ENCODE results near the gene KCNQ1.

The KCNQ1 gene

DNA sequence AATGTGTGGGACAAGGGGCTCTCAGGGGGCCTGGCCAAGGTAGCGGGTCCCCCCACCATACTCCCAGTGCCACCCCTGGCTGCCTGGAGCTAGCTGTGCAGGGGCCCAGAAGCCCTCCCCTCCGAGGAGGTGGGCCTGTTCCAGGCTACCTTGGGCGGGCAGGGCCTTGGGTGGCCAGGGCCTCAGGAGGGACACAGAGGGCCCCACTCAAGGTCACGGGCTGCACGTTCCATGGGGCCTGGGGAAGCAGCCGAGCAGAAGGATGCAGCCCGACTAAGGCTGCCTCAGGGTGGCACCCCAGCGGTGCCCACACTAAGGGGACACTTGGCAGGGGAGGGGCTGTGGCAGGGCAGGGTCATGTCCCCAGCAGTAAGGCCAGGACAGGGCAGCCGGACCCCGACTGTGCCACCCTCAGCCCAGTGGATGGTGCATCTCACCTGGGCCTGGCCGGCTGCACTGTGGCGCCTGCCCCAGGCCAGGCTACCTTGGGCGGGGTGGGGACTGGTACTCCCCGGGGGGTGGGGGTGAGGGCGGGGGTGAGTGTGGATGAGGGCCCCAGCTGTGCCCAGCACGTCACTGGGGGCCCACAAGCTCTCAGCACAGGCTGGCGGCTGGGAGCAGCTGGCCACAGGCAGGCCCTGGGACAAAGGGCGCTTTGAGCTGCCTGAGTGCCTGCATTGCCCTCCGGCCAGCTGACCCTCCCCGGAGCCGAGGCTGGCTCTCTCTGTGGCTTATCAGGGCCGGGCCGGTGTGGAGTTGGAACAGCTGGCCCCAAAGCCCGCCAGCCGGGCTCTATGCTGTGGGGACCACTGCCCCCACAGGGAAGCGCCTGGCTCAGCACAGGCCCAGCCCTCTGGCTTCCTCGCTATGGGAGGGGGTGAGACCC is 117.1 kb downstream of the KCNQ1 start:
- TF ChIP-seq, protein P1, sequence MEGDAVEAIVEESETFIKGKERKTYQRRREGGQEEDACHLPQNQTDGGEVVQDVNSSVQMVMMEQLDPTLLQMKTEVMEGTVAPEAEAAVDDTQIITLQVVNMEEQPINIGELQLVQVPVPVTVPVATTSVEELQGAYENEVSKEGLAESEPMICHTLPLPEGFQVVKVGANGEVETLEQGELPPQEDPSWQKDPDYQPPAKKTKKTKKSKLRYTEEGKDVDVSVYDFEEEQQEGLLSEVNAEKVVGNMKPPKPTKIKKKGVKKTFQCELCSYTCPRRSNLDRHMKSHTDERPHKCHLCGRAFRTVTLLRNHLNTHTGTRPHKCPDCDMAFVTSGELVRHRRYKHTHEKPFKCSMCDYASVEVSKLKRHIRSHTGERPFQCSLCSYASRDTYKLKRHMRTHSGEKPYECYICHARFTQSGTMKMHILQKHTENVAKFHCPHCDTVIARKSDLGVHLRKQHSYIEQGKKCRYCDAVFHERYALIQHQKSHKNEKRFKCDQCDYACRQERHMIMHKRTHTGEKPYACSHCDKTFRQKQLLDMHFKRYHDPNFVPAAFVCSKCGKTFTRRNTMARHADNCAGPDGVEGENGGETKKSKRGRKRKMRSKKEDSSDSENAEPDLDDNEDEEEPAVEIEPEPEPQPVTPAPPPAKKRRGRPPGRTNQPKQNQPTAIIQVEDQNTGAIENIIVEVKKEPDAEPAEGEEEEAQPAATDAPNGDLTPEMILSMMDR (IDR thresholded peaks at IDR 0.05; ENCODE audit: low read depth, low read length) = no peak
- H3K4me3 ChIP-seq (ENCODE audit: low read depth, low read length) = no peak overlapping the region
- H3K27me3 ChIP-seq (ENCODE audit: insufficient read depth, low read depth, severe bottlenecking) = no peaks in the 10 kb centered on the region
- DNase-seq = no peak
- H3K9me3 ChIP-seq (ENCODE audit: severe bottlenecking) = no peaks in the 10 kb centered on the region
- H3K27ac ChIP-seq = no peak overlapping the region
- H3K36me3 ChIP-seq = no peaks in the 10 kb centered on the region

DNA sequence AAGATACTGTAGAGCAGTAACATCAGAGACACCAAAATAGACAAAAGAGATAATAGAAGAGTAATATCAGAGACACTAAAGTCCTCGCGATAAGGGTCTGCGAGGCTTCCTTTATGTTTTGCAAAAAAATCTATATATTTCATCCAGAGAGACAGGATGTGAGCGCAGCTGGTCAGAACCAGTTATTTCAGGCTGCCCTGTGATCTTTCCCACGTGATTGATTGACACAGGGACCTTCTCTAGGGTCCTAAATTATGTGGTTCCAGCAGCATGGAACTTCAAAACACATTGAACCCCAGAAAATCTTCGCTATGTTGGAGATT is 118.0 kb downstream of the KCNQ1 start:
- H3K4me3 ChIP-seq (ENCODE audit: low read depth, low read length) = no peak overlapping the region
- no peak overlapping the region for H3K27ac ChIP-seq
- TF ChIP-seq, protein P1 (IDR thresholded peaks at IDR 0.05; ENCODE audit: low read depth, low read length) = no peak
- H3K27me3 ChIP-seq (ENCODE audit: insufficient read depth, low read depth, severe bottlenecking) = no peaks in the 10 kb centered on the region
- no peak for DNase-seq
- H3K9me3 ChIP-seq (ENCODE audit: severe bottlenecking) = no peaks in the 10 kb centered on the region
- no peaks in the 10 kb centered on the region for H3K36me3 ChIP-seq

DNA sequence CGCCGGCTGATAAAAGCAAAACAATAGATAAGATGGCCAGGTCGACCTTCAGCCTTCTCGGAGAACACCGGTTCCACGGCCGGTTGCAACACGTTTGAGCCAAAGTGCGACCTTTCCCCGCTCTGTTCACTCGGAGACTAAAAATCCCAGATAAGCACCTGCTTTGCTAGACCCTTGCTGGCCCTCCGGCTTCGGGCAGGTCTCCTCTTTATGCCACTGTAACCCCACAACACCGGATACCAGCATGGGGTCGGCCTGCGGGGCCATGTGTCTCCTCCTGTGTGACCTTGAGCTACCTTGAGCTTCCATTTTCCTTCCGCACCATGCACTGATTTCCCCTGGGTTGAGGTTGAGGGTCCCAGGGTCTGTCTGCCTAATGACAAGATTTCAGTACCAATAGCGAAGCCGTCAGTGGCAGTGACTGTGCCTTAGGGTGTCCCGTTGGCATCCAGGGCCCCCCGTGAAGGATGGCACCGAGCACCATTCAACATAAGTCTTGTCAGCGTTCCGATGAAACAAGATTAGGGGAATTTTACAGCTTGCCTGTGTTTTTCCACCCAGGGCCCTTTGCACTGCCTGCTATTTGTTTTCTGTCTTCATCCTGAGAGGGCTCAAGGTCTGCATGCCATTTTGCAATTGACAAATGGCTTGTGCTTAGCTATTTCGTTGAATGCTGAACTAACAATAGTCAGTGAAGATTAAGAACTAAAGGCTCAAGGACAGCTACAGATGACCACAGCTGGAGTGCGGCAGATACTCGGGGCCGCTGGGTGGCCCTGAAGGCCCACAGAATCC is 118.6 kb downstream of the KCNQ1 start:
- H3K36me3 ChIP-seq = no peaks in the 10 kb centered on the region
- no peak overlapping the region for H3K4me3 ChIP-seq (ENCODE audit: low read depth, low read length)
- TF ChIP-seq, protein P1 (IDR thresholded peaks at IDR 0.05; ENCODE audit: low read depth, low read length) = no peak
- no peaks in the 10 kb centered on the region for H3K27me3 ChIP-seq (ENCODE audit: insufficient read depth, low read depth, severe bottlenecking)
- no peak overlapping the region for H3K27ac ChIP-seq
- DNase-seq = no peak
- no peaks in the 10 kb centered on the region for H3K9me3 ChIP-seq (ENCODE audit: severe bottlenecking)

DNA sequence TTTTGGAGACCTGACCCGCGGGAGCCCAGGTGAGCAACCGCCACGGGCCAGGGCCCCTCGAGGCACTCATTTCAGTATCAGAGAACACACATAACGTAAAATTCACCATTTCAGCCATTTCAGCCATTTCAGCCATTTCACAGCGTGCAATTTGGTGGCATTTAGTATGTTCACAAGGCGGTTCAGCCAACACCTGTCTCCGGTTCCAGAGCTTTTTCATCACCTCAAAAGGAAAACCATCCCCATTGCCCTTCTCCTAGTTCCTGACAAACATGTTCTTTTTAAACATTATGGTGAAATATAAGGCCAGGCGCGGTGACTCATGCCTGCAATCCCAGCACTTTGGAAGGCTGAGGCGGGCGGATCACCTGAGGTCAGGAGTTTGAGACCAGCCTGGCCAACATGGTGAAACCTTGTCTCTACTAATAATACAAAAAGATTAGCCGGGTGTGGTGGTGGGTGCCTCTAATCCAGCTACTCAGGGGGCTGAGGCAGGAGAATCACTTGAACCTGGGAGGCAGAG is 119.3 kb downstream of the KCNQ1 start:
- no peaks in the 10 kb centered on the region for H3K9me3 ChIP-seq (ENCODE audit: severe bottlenecking)

DNA sequence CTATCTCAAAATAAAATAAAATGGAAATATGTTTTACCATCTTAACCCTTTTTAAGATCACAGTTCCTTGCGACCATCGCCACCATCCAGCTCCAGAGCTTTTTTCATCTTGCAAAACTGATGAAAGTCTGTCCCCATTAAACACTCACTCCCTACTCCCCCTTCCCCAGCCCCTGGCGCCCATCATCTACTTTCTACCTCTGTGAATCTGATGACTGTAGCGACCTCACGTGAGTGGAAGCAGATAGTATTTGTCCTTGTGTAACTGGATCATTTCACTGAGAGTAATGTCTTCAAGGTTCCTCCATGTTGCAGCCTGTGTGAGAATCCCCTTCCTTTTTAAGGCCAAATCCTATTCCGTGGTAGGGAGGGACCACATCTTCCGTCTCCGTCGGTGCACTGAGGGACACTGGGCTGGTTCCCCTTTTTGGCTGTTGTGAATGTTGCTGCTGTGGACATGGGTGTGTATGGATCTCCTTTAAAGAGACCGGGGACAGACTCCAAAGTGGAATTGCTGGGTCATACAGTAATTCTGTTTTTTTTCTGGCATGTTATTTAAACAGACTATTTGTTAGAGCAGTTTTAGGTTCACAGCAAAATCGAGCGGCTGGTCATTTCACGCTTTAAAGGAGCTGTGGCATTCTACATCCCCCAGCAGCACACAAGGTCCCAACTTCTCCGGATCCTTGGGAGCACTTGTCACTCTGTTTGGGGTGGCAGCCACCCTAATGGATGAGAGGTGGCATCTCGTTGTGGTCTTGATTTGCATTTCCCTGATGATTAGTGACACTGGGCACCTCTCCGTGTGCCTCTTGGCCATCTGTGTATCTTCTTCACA is 120.0 kb downstream of the KCNQ1 start:
- no peak overlapping the region for H3K27ac ChIP-seq
- H3K27me3 ChIP-seq (ENCODE audit: insufficient read depth, low read depth, severe bottlenecking) = no peaks in the 10 kb centered on the region
- TF ChIP-seq, protein P1 (IDR thresholded peaks at IDR 0.05; ENCODE audit: low read depth, low read length) = no peak
- H3K36me3 ChIP-seq = no peaks in the 10 kb centered on the region
- no peak for DNase-seq
- H3K4me3 ChIP-seq (ENCODE audit: low read depth, low read length) = no peak overlapping the region
- no peaks in the 10 kb centered on the region for H3K9me3 ChIP-seq (ENCODE audit: severe bottlenecking)

More for the DNA sequence above, 119.3 kb downstream of the KCNQ1 start:
- no peaks in the 10 kb centered on the region for H3K36me3 ChIP-seq
- TF ChIP-seq, protein P1 (IDR thresholded peaks at IDR 0.05; ENCODE audit: low read depth, low read length) = no peak
- no peak overlapping the region for H3K27ac ChIP-seq
- DNase-seq = no peak
- no peak overlapping the region for H3K4me3 ChIP-seq (ENCODE audit: low read depth, low read length)
- H3K27me3 ChIP-seq (ENCODE audit: insufficient read depth, low read depth, severe bottlenecking) = no peaks in the 10 kb centered on the region
